Endothelial cell of hepatic sinusoid (primary cell): ENCODE measurements around the gene SLC18A2.
"Not testable (repeated sequence)": the region's sequence is repeated elsewhere in the genome, so short reads cannot be mapped to it uniquely, and the experiment has no call there.

Experiments
- in situ Hi-C: cut with HindIII; loops from 2 replicates; pipeline ENCODE4 v1.10.0; 2017; ENCODE audit warnings: low sequenced_read_pairs

The SLC18A2 gene

GRCh38 chr10:117261501-117261900, 20.6 kb downstream of the SLC18A2 start:
- in situ Hi-C loops, result no loop called here

- in situ Hi-C loops, result no loop called here
Measured at GRCh38 chr10:117262291-117262902, 21.5 kb downstream of the SLC18A2 start.

- in situ Hi-C loops, result no loop called here
Measured at GRCh38 chr10:117262903-117263293, 22.0 kb downstream of the SLC18A2 start.

GRCh38 chr10:117264782-117265181, 23.9 kb downstream of the SLC18A2 start:
- in situ Hi-C loops, result no loop called here

- in situ Hi-C loops, result no loop called here
Measured at GRCh38 chr10:117266400-117266799, 25.5 kb downstream of the SLC18A2 start.

- in situ Hi-C loops, result no loop called here
Measured at GRCh38 chr10:117266812-117267211, 25.9 kb downstream of the SLC18A2 start.

- in situ Hi-C loops, result no loop called here
Measured at GRCh38 chr10:117268258-117268657, 27.3 kb downstream of the SLC18A2 start.

- in situ Hi-C loops, result no loop called here
Measured at GRCh38 chr10:117268907-117269306, 28.0 kb downstream of the SLC18A2 start.

GRCh38 chr10:117271427-117271826, 30.5 kb downstream of the SLC18A2 start:
- in situ Hi-C loops, result loop anchor here (5.0 kb wide), 1 partner anchor 74 kb away; the partner anchor contains the start of gene KCNK18

- in situ Hi-C loops, result loop anchor here (5.0 kb wide), 1 partner anchor 75 kb away; the partner anchor contains the start of gene KCNK18
Measured at GRCh38 chr10:117272195-117273076, 31.5 kb downstream of the SLC18A2 start.

- in situ Hi-C loops, result loop anchor here (5.0 kb wide), 1 partner anchor 77 kb away; the partner anchor contains the start of gene KCNK18
Measured at GRCh38 chr10:117273980-117274379, 33.1 kb downstream of the SLC18A2 start.

- in situ Hi-C loops, result loop anchor here (5.0 kb wide), 1 partner anchor 77 kb away; the partner anchor contains the start of gene KCNK18
Measured at GRCh38 chr10:117274509-117274908, 33.6 kb downstream of the SLC18A2 start.

- in situ Hi-C loops, result loop anchor here (5.0 kb wide), 1 partner anchor 52 kb away; no protein-coding TSS in a partner anchor
Measured at GRCh38 chr10:117275121-117275520, 34.2 kb downstream of the SLC18A2 start.

GRCh38 chr10:117277675-117278074, 36.8 kb downstream of the SLC18A2 start:
- in situ Hi-C loops, result loop anchor here (5.0 kb wide), 1 partner anchor 50 kb away; no protein-coding TSS in a partner anchor

- in situ Hi-C loops, result no loop called here
Measured at GRCh38 chr10:117284716-117285494, 44.0 kb downstream of the SLC18A2 start.

GRCh38 chr10:117290872-117291271, 50.0 kb downstream of the SLC18A2 start:
- in situ Hi-C loops, result not testable (repeated sequence)

- in situ Hi-C loops, result no loop called here
Measured at GRCh38 chr10:117294039-117294645, 53.2 kb downstream of the SLC18A2 start.

GRCh38 chr10:117294735-117295134, 53.8 kb downstream of the SLC18A2 start:
- in situ Hi-C loops, result no loop called here

GRCh38 chr10:117298219-117298618, 57.3 kb downstream of the SLC18A2 start:
- in situ Hi-C loops, result no loop called here

GRCh38 chr10:117299435-117299834, 58.5 kb downstream of the SLC18A2 start:
- in situ Hi-C loops, result no loop called here

- in situ Hi-C loops, result no loop called here
Measured at GRCh38 chr10:117300671-117301070, 59.8 kb downstream of the SLC18A2 start.
